ENCODE data around the gene RAET1L. TPM values are rescaled to one million over a fixed set of nuclear protein-coding genes. Genes with fewer than 3 reads are reported as not detected.

The RAET1L gene
- total RNA-seq, 1 donor from 2014 or later = not detected

DNA sequence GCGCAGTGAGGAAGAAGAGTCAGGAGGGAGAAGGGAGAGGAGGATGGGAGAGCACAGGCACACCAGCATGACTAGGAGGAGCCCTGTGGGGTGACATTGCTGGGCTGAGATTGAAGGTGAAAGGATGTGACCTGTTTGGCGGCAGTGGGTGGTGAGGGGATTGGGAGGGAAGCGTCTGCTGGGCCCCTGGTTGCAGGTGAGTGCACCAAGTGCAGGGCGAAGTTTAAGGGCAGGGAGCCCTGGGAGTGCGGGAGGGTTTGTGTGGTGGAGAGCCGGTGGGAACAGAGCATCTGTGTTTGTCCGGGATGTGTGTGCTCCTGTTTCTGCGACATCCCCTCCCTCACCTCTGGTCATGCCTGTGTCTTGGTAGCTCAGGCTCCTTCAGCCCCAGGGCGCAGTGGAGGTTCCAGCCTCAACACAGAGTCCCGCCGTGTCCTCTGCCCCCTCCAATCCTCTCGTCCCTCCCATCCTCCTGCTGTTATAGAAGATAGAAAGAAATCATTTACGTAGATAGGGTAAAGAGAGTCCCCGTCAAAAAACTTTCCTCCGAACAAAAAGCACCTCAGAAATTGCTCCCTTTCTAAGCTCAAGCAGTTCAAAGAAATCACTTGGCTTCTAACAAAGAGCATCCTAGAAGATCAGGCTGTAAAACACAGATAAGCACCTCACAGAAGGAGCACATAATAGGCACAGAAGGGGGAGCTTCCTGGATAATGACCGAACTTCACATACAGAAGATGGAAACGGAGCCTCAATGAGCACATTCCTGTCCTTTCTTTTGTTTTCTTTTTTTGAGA, 36.6 kb downstream of the RAET1L start:
- Histone ChIP-seq H3K27me3 (peaks cover 21% of the 10 kb centered on the region), H3K27ac (no peak overlapping the region), H3K4me3 (peak overlapping the region in 1 of 2 donors; percentile 21), H3K4me1 (peaks cover 0 to 10% of the 10 kb centered on the region in 2 donors), H3K9me3 (peaks cover 0 to 22% of the 10 kb centered on the region in 2 donors), H3K36me3 (no peaks in the 10 kb centered on the region)
- TF ChIP-seq, protein P1, sequence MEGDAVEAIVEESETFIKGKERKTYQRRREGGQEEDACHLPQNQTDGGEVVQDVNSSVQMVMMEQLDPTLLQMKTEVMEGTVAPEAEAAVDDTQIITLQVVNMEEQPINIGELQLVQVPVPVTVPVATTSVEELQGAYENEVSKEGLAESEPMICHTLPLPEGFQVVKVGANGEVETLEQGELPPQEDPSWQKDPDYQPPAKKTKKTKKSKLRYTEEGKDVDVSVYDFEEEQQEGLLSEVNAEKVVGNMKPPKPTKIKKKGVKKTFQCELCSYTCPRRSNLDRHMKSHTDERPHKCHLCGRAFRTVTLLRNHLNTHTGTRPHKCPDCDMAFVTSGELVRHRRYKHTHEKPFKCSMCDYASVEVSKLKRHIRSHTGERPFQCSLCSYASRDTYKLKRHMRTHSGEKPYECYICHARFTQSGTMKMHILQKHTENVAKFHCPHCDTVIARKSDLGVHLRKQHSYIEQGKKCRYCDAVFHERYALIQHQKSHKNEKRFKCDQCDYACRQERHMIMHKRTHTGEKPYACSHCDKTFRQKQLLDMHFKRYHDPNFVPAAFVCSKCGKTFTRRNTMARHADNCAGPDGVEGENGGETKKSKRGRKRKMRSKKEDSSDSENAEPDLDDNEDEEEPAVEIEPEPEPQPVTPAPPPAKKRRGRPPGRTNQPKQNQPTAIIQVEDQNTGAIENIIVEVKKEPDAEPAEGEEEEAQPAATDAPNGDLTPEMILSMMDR (IDR thresholded peaks at IDR 0.05) = no peak
- intact Hi-C loops (cut with DNase I) = no loop called here
- DNase-seq (ENCODE audit: low spot score in 2 of 2) = no peak

DNA sequence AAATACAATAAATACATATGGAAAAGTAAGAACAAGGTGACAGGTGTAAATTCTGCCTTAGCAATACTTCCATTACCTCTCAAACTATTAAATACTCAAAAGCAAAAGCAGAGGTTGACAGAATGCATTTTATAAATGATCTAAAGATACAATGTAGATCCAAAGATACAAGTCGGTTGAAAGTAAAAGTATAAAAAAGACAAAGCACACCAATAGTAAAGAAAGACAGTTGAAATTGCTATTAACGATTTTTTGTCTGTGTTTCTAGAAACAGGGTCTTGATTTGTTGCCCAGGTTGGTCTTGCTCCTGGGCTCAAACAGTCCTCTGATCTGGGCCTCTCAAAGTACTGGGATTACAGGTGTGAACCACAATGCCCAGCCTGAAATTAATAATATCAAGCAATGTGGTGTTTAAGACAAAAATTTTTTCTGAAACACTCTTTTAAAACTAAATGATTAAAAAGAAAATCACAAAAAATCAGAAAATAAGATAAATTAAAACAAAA, 37.7 kb downstream of the RAET1L start:
- Histone ChIP-seq H3K9me3 (peaks cover 0 to 22% of the 10 kb centered on the region in 2 donors), H3K27ac (no peak overlapping the region), H3K36me3 (no peaks in the 10 kb centered on the region), H3K4me1 (peaks cover 0 to 10% of the 10 kb centered on the region in 2 donors), H3K4me3 (peak overlapping the region in 1 of 2 donors; percentile 5), H3K27me3 (peaks cover 21% of the 10 kb centered on the region)
- TF ChIP-seq, protein P1 (IDR thresholded peaks at IDR 0.05) = no peak
- intact Hi-C loops (cut with DNase I) = no loop called here
- no peak for DNase-seq (ENCODE audit: low spot score in 2 of 2)

- H3K27me3 ChIP-seq = peaks cover 19% of the 10 kb centered on the region
- TF ChIP-seq, protein P1 (IDR thresholded peaks at IDR 0.05) = no peak
Measured at GRCh38 chr6:149985481-149985937, 39.8 kb downstream of the RAET1L start.

DNA sequence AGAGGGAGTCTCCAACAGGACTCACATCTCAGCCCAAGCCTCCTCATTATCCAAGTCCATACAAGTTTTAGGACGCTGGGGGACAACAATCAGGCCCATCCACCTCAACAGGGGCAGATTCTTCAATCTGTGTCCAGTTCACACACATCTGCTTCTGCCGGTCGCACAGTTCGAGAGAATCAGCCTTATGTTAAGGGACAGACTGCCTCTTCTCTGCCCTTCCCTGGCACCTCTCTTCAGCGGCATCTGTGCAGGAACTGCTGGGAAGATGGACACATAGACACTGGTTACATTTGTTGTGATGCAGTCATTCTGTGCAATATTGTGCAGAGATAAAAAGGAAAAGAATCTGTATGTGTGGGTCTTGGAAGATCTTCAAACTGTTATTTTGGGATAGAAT, 40.6 kb downstream of the RAET1L start:
- peaks cover 0 to 22% of the 10 kb centered on the region in 2 donors for H3K9me3 ChIP-seq
- H3K27ac ChIP-seq = no peak overlapping the region
- no peaks in the 10 kb centered on the region for H3K4me1 ChIP-seq
- H3K27me3 ChIP-seq = peaks cover 17% of the 10 kb centered on the region
- no peaks in the 10 kb centered on the region for H3K36me3 ChIP-seq
- intact Hi-C loops (cut with DNase I) = no loop called here
- TF ChIP-seq, protein P1 (IDR thresholded peaks at IDR 0.05) = no peak
- no peak overlapping the region for H3K4me3 ChIP-seq
- DNase-seq (ENCODE audit: low spot score in 2 of 2) = no peak

More at GRCh38 chr6:149985481-149985937, 39.8 kb downstream of the RAET1L start:
- Histone ChIP-seq H3K27ac (no peak overlapping the region), H3K4me3 (no peak overlapping the region), H3K36me3 (no peaks in the 10 kb centered on the region), H3K9me3 (peaks cover 0 to 22% of the 10 kb centered on the region in 2 donors), H3K4me1 (peaks cover 0 to 3% of the 10 kb centered on the region in 2 donors)
- intact Hi-C loops (cut with DNase I) = no loop called here
- no peak for DNase-seq (ENCODE audit: low spot score in 2 of 2)

- H3K27me3 ChIP-seq = peaks cover 12% of the 10 kb centered on the region
- no peaks in the 10 kb centered on the region for H3K36me3 ChIP-seq
- peaks cover 0 to 10% of the 10 kb centered on the region in 2 donors for H3K9me3 ChIP-seq
- no peak overlapping the region for H3K27ac ChIP-seq
- H3K4me1 ChIP-seq = no peaks in the 10 kb centered on the region
- H3K4me3 ChIP-seq = no peak overlapping the region
- TF ChIP-seq, protein P1 (IDR thresholded peaks at IDR 0.05) = no peak
- no peak for DNase-seq (ENCODE audit: low spot score in 2 of 2)
- intact Hi-C loops (cut with DNase I) = no loop called here
Measured at GRCh38 chr6:149983145-149983544, 42.2 kb downstream of the RAET1L start.

All from ascending aorta (tissue), 2 donors.